Right cardiac atrium (tissue), 5 donors: ENCODE data around the gene ALDOA. TPM values are rescaled to one million over a fixed set of nuclear protein-coding genes. Genes with fewer than 3 reads are reported as not detected.

Experiments used
- ATAC-seq, 2 donors: fragments of 200-7000 bp; cut with Tn5 transposase; one replicate each; pipeline versions ENCODE4 v1.8.0 to v1.9.1; 2020; ENCODE audit warnings: moderate library complexity in 2 of 2, mild to moderate bottlenecking in 1 of 2
- DNase-seq, 3 donors: peaks; one replicate each; pipeline ENCODE4 v3.0.0-alpha.2; 2020
- H3K27ac ChIP-seq: one replicate; pipeline ENCODE4 v1.5.1; 2013; ENCODE audit warnings: mild to moderate bottlenecking, low read length, control low read depth, moderate library complexity
- H3K27me3 ChIP-seq: one replicate; pipeline ENCODE4 v1.6.1; 2013; ENCODE audit not compliant: control insufficient read depth, insufficient read depth
- H3K4me1 ChIP-seq: one replicate; pipeline ENCODE4 v1.6.1; 2013; ENCODE audit warnings: low read length; ENCODE audit not compliant: control insufficient read depth, insufficient read depth
- H3K4me3 ChIP-seq: one replicate; pipeline ENCODE4 v1.5.1; 2013; ENCODE audit warnings: low read length, control low read depth
- H3K9me3 ChIP-seq: one replicate; pipeline ENCODE4 v1.6.1; 2013; ENCODE audit warnings: low read length; ENCODE audit not compliant: control insufficient read depth
- WGBS: extraction: QIAGEN DNeasy Blood & Tissue Kit; methylation state at CpG from one replicate; pipeline ENCODE4 v1.1.7; 2013; 5-methylcytosine and 5-hydroxymethylcytosine counted together
- intact Hi-C, 4 donors: fragments of 100-400 bp; cut with DNase I; formaldehyde crosslinking; loops; one replicate each; pipeline versions ENCODE4 v1.11.0 to v1.14.0; 2022 to 2023
- polyA plus RNA-seq: library from polyadenylated mRNA; stranded (reverse); fragments of 200-250 nt; gene quantifications from one replicate; pipeline ENCODE4 v1.2.3, GENCODE V29; 2013
- total RNA-seq, 4 donors: library from RNA; stranded (reverse); fragmentation: NEBNext Ultra II Directional; extraction: Animal tissue kit (Norgen Biotek cat#: 25700); gene quantifications; one replicate each; pipeline ENCODE4 v1.2.1, GENCODE V29; 2021
- donor health status: healthy with polysubstance abuse.
- donor health status: DM: no; HTN: yes; CAD: no.
- donor health status: DM: no; HTN: no; CAD: no.
- donor health status: DM: no; HTN: yes; CAD: no; lungs with severe emphysema.
- donor health status: DM: yes; HTN: yes; CAD: no.

ALDOA gene
- total and polyA plus RNA-seq, 5 donors: 2,625 to 3,581 (median 3,327) TPM

DNA sequence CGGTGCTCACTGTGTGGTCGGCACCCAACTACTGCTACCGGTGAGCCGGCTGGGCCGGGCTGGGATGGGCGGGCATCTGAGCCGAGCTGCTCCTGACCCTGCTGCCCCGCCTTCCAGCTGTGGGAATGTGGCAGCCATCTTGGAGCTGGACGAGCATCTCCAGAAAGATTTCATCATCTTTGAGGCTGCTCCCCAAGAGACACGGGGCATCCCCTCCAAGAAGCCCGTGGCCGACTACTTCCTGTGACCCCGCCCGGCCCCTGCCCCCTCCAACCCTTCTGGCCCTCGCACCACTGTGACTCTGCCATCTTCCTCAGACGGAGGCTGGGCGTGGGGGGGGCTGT lies 19.2 kb downstream of the ALDOA start:
- DNase-seq (peak; percentile 83 to 91 (median 91)), ATAC-seq (peak; percentile 63 to 67)
- H3K27ac ChIP-seq: no peak overlapping the region
- no peaks in the 10 kb centered on the region for H3K9me3 ChIP-seq
- no peaks in the 10 kb centered on the region for H3K4me1 ChIP-seq
- WGBS: 54% methylated on average over 17 of the region's 17 CpGs
- H3K27me3 ChIP-seq: no peaks in the 10 kb centered on the region
- H3K4me3 ChIP-seq: no peak overlapping the region
- intact Hi-C loops: no loop called here

DNA sequence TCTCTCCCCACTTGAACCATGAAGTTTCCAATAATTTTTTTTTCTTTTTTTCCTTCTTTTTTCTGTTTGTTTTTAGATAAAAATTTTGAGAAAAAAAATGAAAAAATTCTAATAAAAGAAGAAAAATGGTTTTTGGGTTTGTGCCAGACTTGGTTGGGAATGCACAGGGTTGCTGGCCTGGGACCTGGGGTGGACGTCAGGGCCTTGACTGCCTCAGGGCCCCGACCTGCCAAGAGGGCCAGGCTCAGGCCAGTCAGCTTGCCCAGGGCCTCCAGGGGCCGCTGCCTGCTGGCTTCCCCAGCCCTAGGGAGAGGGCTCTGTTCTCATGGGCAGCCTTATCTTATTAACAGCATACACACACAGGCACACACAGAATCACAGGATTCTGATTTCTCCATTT lies 19.7 kb downstream of the ALDOA start:
- intact Hi-C loops: no loop called here
- WGBS: 55% methylated on average over 3 of the region's 3 CpGs

DNA sequence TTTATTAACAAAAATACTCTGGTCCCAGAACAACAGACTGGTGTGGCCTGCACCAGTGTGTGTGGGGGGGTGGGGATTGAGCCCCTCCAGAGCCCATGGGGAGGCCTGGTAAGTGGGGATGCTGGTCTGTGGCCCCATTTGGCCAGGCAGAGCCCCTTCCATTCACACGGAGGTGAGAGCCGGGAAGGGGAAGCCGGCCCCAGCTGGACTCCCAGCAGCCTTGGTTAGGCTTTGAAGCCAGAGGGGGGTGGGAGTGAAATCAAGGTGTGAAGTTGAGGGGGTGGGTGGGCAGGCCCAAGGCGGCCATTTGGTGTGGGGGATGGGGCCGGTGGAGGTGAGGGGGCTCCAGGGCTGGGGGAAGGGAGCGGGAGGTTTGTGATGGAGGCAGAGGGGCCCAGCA lies 20.3 kb downstream of the ALDOA start:
- ATAC-seq: no peak

More for the DNA sequence above, 19.7 kb downstream of the ALDOA start:
- Histone ChIP-seq H3K27me3 (no peaks in the 10 kb centered on the region), H3K9me3 (no peaks in the 10 kb centered on the region), H3K27ac (peak overlapping the region; percentile 12), H3K4me3 (no peak overlapping the region), H3K4me1 (no peaks in the 10 kb centered on the region)
- ATAC-seq: peak; percentile 53 to 70
- DNase-seq: peak; percentile 75 to 88 (median 87)

GRCh38 chr16:30086291-30087140 lies 21.0 kb downstream of the ALDOA start:
- no peaks in the 10 kb centered on the region for H3K9me3 ChIP-seq
- no peaks in the 10 kb centered on the region for H3K27me3 ChIP-seq
- H3K4me1 ChIP-seq: no peaks in the 10 kb centered on the region
- no peak for ATAC-seq
- DNase-seq: peak in 2 of 3 donors; percentile 51 to 53
- WGBS: 77% methylated on average over 27 of the region's 27 CpGs
- no peak overlapping the region for H3K27ac ChIP-seq
- intact Hi-C loops: no loop called here
- no peak overlapping the region for H3K4me3 ChIP-seq

More for the DNA sequence above, 20.3 kb downstream of the ALDOA start:
- intact Hi-C loops: no loop called here
- H3K27ac ChIP-seq: no peak overlapping the region
- H3K4me3 ChIP-seq: no peak overlapping the region
- no peaks in the 10 kb centered on the region for H3K27me3 ChIP-seq
- no peaks in the 10 kb centered on the region for H3K9me3 ChIP-seq
- DNase-seq: peak in 2 of 3 donors; percentile 46 to 62
- WGBS: 66% methylated on average over 6 of the region's 6 CpGs
- no peaks in the 10 kb centered on the region for H3K4me1 ChIP-seq

DNA sequence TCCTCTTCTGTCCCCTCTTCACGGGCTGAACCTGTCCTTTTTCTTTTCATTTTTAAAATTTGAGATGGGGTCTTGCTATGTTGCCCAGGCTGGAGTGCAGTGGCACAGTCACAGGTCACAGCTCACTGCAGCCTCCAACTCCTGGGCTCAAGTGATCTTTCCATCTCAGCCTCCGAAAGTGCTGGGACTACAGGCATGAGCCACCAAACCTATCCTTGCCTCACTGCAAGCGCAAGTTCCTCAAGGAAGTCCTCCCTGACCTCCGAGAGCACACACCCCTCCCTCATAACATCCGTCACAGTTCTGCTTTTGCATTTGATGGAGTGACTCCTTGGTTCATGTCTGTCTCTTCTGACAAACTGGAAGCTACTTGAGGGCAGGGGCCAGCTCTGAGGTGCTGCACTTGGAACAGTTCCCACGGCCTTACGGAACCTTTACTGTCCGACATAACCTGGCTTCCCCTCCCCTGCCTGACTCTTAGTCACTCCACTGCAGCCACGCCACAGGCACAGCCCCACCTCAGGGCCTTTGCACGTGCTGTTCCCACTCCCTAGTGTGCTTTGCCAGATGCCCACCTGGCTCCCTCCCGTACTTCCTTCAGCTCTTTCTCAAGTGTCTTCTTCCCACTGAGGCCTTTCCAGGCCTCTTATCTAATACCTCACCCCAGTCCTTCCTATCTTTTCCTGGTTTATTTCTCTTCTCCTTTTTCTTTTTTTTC lies 21.8 kb downstream of the ALDOA start:
- Histone ChIP-seq H3K27ac (no peak overlapping the region), H3K9me3 (no peaks in the 10 kb centered on the region), H3K27me3 (no peaks in the 10 kb centered on the region), H3K4me1 (no peaks in the 10 kb centered on the region), H3K4me3 (no peak overlapping the region)
- intact Hi-C loops: no loop called here
- DNase-seq (peak in 2 of 3 donors; percentile 42 to 57), ATAC-seq (no peak)
- WGBS: 87% methylated on average over 11 of the region's 11 CpGs

DNA sequence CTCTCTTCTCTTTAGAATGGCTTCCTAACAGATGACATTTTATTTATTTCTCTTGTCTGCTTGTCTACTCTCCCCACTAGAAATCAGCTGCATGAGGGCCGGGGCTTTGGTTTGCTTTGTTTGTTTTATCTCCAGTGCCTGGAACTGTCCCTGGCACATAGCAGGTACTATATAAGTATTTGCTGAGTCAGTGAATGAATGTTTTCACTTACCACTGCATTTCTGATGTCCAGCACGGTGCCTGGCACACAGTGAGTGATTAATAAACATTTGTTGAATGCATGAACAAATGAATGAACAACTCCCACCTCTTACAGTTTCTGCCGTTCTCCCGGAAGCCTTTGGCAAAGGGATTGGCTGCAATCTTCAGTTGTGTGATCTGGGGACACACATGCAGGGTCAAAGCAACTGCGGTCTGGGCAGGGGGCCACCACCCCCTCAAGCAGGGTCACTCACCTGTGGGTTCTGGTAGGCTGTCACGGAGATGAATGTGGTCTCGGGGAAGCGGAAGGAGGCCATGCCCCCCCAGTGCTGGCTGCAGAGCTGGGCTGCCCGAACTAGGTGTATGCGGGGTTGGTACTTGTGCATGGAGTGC lies 22.8 kb downstream of the ALDOA start:
- ATAC-seq (no peak), DNase-seq (peak in 1 of 3 donors; percentile 46)
- no peaks in the 10 kb centered on the region for H3K9me3 ChIP-seq
- H3K27ac ChIP-seq: no peak overlapping the region
- WGBS: 76% methylated on average over 10 of the region's 10 CpGs
- H3K4me3 ChIP-seq: no peak overlapping the region
- H3K4me1 ChIP-seq: no peaks in the 10 kb centered on the region
- intact Hi-C loops: no loop called here
- H3K27me3 ChIP-seq: no peaks in the 10 kb centered on the region

DNA sequence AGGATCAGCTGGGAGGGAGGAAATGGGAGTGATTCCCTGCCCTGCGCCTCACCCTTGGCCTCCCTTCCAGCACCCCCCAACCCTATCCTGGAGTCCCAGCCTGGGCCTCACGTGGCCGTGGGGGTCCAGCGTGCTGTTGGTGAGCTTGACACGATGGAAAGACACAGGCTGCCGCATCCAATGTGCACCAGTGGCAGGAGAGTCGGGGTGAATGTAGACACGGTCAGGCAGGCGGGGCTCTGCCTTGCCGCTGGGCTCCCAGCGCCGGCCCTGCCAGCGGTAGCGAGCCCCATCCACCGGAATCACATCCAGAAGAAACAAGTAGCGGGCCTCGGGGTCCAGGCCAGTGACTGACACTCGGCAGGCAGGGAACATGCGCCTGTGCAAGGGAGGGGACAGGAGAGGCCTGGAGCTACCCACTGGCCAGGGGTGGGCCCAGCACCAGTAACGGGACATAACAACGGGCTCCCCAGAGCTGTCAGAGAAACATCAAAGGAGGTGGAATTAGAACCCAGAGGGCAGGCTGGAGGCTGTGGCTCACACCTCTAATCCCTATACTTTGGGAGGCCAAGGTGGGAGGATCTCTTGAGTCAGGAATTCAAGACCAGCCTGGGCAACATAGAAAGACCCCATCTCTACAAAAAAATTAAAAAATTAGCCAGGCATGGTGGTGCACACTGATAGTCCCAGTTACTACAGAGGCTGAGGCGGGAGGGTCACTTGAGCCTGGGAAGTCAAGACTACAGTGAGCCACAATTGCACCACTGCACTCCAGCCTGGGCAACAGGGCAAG lies 23.5 kb downstream of the ALDOA start:
- H3K4me1 ChIP-seq: peaks cover 2% of the 10 kb centered on the region
- WGBS: 77% methylated on average over 22 of the region's 22 CpGs
- intact Hi-C loops: no loop called here
- no peaks in the 10 kb centered on the region for H3K9me3 ChIP-seq
- ATAC-seq (no peak), DNase-seq (peak in 1 of 3 donors; percentile 53)
- no peaks in the 10 kb centered on the region for H3K27me3 ChIP-seq
- no peak overlapping the region for H3K27ac ChIP-seq
- H3K4me3 ChIP-seq: no peak overlapping the region

GRCh38 chr16:30090610-30091331 lies 25.2 kb downstream of the ALDOA start:
- intact Hi-C loops: loop anchor here in 2 of 4 donors (5.0 to 10.0 kb wide), 2 partner anchors 48 to 304 kb away; partner anchors contain the start of gene ZNF48 (in 1 of the 2)
- DNase-seq (peak in 2 of 3 donors; percentile 65 to 70), ATAC-seq (no peak)
- H3K27ac ChIP-seq: no peak overlapping the region
- no peaks in the 10 kb centered on the region for H3K27me3 ChIP-seq
- no peak overlapping the region for H3K4me3 ChIP-seq
- H3K9me3 ChIP-seq: no peaks in the 10 kb centered on the region
- peaks cover 2% of the 10 kb centered on the region for H3K4me1 ChIP-seq
- 71% methylated on average over 26 of the region's 26 CpGs for WGBS

DNA sequence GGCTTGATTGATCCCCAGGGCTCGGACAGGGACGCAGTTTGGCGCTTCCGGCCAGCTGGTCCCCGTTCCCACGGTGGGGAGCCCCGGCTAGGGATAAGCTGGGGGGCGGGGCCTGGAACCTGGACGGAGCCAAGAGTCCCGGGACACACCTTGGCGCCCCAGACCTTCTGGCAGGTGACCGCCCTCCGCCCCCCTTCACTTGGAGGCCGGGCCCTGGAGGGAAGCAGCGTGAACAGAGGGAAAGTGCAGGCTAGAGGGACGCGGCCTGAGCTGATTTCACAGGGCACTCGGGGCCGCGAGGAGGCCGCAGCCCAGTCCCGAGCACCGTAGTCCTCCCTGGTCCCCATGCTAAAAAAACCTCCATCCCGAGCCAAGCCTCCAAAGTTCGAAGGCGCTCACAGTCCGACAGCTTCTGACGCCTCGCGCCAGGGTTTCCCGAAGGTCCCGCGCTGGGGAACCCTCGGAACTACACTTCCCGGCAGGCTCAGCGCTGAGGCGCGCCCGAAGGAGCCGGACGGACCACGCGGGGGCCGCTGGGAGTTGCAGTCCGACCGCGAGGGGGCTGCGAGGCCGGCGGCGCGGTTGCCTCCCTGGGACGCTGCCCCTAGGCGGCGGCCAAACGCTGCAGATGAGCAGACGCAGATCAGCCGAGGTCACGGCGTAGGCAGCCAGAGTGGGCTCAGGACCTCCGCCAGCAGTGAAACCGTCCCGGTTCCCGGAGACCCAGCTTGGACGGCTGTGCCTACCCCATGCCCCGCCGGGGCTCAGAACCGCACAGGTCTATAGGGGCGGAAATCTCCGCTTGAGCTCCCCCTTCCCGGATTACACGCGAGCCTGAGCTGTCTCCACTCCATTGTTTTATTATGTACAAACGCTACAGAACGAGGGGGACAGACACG lies 26.2 kb downstream of the ALDOA start, which contains the start of gene TBX6:
TBX6 (minus strand) TSS at position 451 of the 899 bp plus-strand sequence. CDS start 731 bp downstream, outside the sequence.
- peaks cover 2% of the 10 kb centered on the region for H3K4me1 ChIP-seq
- peak within 1 kb of the TSS; percentile 72 for H3K27ac ChIP-seq
- WGBS: under 1% methylated on average over 76 of the region's 76 CpGs
- peak within 1 kb of the TSS; percentile 36 for H3K4me3 ChIP-seq
- peak; percentile 92 to 93 for ATAC-seq
- intact Hi-C loops: loop anchor here in 2 of 4 donors (5.0 to 10.0 kb wide), 2 partner anchors 49 to 303 kb away; partner anchors contain the start of gene ZNF48 (in 1 of the 2)
- no peaks in the 10 kb centered on the region for H3K9me3 ChIP-seq
- peak; percentile 96 to 98 (median 97) for DNase-seq
- H3K27me3 ChIP-seq: no peaks in the 10 kb centered on the region
